ENCODE data around the gene EGFR. TPM values are rescaled to one million over a fixed set of nuclear protein-coding genes. Genes with fewer than 3 reads are reported as not detected.

The EGFR gene
- total RNA-seq, 1 donor from 2014 or later = 78.3 TPM

DNA sequence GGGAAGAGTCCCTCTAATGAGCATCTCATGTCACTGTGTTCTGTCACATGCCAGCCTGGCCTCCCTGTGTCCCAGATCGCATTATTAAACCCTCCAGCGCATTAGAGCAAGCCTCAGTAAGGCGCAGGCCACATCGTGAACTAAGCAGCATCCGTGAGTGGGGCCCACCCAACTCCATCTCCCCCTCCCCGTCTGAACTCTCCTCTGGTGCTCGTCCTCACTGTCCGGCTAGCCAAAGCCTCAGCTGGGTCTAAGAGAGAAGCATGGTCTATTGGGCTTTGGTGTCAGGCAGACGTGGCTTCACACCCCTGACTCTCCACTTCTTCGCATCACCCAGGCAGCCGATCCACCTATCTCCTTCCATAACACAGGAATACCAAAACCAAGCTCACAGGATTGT is 181.6 kb downstream of the EGFR start:
- Histone ChIP-seq H3K27me3 (no peaks in the 10 kb centered on the region), H3K27ac (no peak overlapping the region), H3K9me3 (no peaks in the 10 kb centered on the region), H3K36me3 (peaks cover 64% of the 10 kb centered on the region), H3K4me1 (no peaks in the 10 kb centered on the region), H3K4me3 (no peak overlapping the region)
- DNase-seq (no peak), ATAC-seq (no peak)
- intact Hi-C loops (cut with DNase I) = no loop called here
- TF ChIP-seq CTCF (IDR thresholded peaks at IDR 0.05) = no peak

- no peaks in the 10 kb centered on the region for H3K9me3 ChIP-seq
- H3K27me3 ChIP-seq = no peaks in the 10 kb centered on the region
- ATAC-seq (no peak), DNase-seq (no peak)
- no peak overlapping the region for H3K4me3 ChIP-seq
- intact Hi-C loops (cut with DNase I) = no loop called here
- H3K4me1 ChIP-seq = no peaks in the 10 kb centered on the region
- no peak overlapping the region for H3K27ac ChIP-seq
- peaks cover 83% of the 10 kb centered on the region for H3K36me3 ChIP-seq
- TF ChIP-seq CTCF (IDR thresholded peaks at IDR 0.05) = no peak
Observed at GRCh38 chr7:55202150-55202913, 183.5 kb downstream of the EGFR start.

DNA sequence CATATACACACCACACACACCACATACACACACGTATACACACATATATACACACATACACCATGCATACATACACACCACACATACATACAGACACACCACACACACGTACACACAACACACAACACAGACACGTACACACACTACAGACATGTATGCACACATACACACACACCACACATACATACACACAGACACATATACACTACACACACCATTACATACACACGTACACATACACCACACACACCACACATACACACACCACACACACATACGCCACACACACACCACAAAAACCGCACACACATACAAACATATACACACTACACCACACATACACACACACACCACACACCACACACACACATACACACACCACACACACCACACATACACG is 184.5 kb downstream of the EGFR start:
- no peak for TF ChIP-seq CTCF (IDR thresholded peaks at IDR 0.05)
- DNase-seq = no peak
- Histone ChIP-seq H3K27me3 (no peaks in the 10 kb centered on the region), H3K36me3 (peaks cover 86% of the 10 kb centered on the region), H3K4me1 (no peaks in the 10 kb centered on the region), H3K9me3 (no peaks in the 10 kb centered on the region), H3K4me3 (no peak overlapping the region), H3K27ac (no peak overlapping the region)
- intact Hi-C loops (cut with DNase I) = no loop called here
- peak; percentile 5 for ATAC-seq

GRCh38 chr7:55205124-55205955 is 186.5 kb downstream of the EGFR start:
- ATAC-seq (no peak), DNase-seq (no peak)
- Histone ChIP-seq H3K4me1 (no peaks in the 10 kb centered on the region), H3K36me3 (peaks cover 74% of the 10 kb centered on the region), H3K9me3 (no peaks in the 10 kb centered on the region), H3K27me3 (no peaks in the 10 kb centered on the region), H3K27ac (no peak overlapping the region), H3K4me3 (no peak overlapping the region)
- intact Hi-C loops (cut with DNase I) = no loop called here
- no peak for TF ChIP-seq CTCF (IDR thresholded peaks at IDR 0.05)

GRCh38 chr7:55206235-55207029 is 187.6 kb downstream of the EGFR start:
- intact Hi-C loops (cut with DNase I) = no loop called here
- TF ChIP-seq CTCF (IDR thresholded peaks at IDR 0.05) = no peak
- Histone ChIP-seq H3K9me3 (no peaks in the 10 kb centered on the region), H3K27ac (no peak overlapping the region), H3K4me1 (peaks cover 8% of the 10 kb centered on the region), H3K27me3 (no peaks in the 10 kb centered on the region), H3K36me3 (peaks cover 63% of the 10 kb centered on the region), H3K4me3 (no peak overlapping the region)
- ATAC-seq = no peak
- no peak for DNase-seq
